ENCODE results near the gene RTKN2. TPM values are rescaled to one million over a fixed set of nuclear protein-coding genes. Genes with fewer than 3 reads are reported as not detected.

Gene RTKN2
- polyA plus RNA-seq, 3 donors from 2014 or later: 0.16 to 0.46 TPM; not detected in 1

DNA sequence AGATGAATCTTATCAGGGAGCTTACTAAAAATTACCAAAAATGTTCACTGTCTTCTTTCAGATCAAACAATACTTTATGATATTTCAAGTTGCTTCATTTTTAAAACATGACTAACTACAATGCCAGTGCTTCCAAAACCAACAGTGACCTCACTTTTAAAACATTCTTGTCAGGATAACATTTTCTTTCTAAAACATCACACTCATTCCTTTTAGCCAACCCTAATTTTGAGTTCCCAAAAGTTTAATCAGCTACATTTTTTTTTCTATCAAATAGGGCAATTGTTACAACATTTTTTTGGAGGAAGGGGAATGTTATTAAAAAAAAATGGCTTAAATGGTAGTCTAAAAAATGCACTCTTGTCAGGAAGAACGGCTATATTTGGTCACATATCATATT lies 37.3 kb downstream of the RTKN2 start:
- H3K4me1 Mint-ChIP-seq: no peaks in the 10 kb centered on the region
- DNase-seq: no peak
- H3K27ac Mint-ChIP-seq: no peak overlapping the region
- no peak overlapping the region for H3K4me3 Mint-ChIP-seq
- H3K27me3 Mint-ChIP-seq (ENCODE audit: low read depth in 3 of 3): no peaks in the 10 kb centered on the region
- H3K9me3 Mint-ChIP-seq: no peaks in the 10 kb centered on the region
- no peaks in the 10 kb centered on the region for H3K36me3 Mint-ChIP-seq

DNA sequence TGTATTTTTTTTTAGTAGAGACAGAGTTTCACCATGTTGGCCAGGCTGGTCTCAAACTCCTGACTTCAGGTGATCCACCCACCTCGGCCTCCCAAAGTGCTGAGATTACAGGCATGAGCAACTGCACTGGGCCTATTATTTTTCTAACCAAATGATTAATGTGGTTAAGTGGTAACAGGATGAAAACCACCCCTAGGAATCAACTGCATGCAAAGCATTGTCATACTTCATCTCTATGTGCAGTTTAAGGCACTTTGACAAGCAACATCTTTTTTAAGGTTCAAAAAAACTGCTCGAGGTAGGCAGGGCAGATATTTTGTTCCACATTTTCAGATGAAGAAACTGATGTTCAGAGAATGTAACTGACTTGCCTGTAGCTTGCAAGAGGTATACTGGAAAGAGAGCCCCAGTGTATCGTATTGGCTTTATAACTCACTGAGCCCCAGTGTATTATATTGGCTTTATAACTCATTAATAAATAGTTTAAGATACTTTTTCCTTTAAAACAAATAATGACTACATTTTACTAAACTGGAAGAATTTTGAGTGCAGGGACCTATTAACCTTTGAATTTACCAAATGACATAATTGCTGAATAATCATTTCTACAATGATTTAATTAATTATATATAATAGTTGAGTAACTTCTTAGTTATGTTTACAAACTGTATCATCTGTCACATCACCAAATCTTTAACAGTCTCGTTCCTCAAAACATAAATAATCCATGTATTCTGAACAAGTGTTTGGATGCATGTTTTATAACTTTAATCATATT lies 38.1 kb downstream of the RTKN2 start:
- Mint-ChIP-seq H3K9me3 (no peaks in the 10 kb centered on the region), H3K4me1 (no peaks in the 10 kb centered on the region), H3K27ac (no peak overlapping the region), H3K36me3 (no peaks in the 10 kb centered on the region), H3K27me3 (ENCODE audit: low read depth in 3 of 3) (no peaks in the 10 kb centered on the region), H3K4me3 (no peak overlapping the region)
- DNase-seq: no peak

DNA sequence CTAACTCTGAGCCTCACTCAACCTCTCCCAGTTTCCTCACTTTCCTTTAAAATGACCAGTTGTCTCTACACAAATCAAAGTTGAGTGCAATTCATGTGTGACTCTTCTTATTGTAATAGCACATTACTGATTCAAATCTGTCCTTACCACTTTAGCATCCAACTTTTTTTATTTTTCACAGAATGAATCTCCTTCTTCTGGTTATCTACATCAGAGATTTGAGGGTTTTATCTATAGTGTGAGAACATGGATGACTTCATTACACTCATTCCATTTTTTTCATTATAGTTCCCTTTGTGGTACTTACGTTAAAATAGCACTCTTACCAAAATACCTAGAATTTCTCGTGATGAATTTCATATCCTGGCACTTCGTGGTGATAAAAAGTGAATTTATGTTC lies 43.3 kb downstream of the RTKN2 start:
- no peak for DNase-seq
- no peak overlapping the region for H3K4me3 Mint-ChIP-seq
- H3K27me3 Mint-ChIP-seq (ENCODE audit: low read depth in 3 of 3): no peaks in the 10 kb centered on the region
- H3K27ac Mint-ChIP-seq: no peak overlapping the region
- no peaks in the 10 kb centered on the region for H3K9me3 Mint-ChIP-seq
- H3K36me3 Mint-ChIP-seq: no peaks in the 10 kb centered on the region
- H3K4me1 Mint-ChIP-seq: no peaks in the 10 kb centered on the region

DNA sequence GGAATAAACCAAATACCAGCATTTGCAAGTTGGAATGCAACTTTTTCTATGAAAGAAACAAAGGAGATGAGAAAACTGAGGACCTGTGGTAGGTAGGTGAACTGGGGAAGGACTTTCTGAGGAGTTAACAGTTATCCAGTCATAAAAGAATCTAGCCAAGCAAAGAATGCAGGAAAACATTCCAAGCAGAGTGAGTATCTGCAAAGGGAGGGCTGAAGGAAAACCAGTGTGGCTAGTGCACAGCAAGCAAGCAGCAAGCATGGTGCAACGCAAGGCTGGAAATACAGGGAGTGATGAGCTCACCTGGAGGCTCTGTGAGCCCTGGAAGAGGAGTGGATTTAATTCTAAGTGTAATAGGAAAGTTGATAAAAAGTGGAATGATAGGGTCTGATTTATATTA lies 44.0 kb downstream of the RTKN2 start:
- no peaks in the 10 kb centered on the region for H3K36me3 Mint-ChIP-seq
- no peaks in the 10 kb centered on the region for H3K27me3 Mint-ChIP-seq (ENCODE audit: low read depth in 3 of 3)
- H3K4me3 Mint-ChIP-seq: no peak overlapping the region
- no peaks in the 10 kb centered on the region for H3K4me1 Mint-ChIP-seq
- no peaks in the 10 kb centered on the region for H3K9me3 Mint-ChIP-seq
- H3K27ac Mint-ChIP-seq: no peak overlapping the region
- no peak for DNase-seq

DNA sequence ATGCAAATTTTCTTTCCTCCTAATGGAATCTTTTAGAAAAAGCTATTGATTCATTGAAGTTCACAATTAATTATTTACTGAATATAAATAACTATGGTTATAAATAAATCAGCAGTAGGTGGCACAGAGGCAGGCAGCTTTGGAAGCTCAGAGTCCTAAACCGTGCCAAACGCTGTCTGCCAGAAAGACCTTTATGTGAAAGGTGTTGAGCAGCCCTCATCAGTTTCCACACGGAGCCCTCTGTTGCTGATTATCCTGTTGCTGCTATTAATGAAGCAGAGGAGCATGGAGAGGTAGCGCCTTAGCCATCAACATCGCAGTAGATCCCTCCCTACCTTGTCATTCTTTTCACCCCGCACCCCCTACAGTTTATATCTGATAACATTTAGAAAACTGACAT lies 51.0 kb downstream of the RTKN2 start:
- Mint-ChIP-seq H3K36me3 (no peaks in the 10 kb centered on the region), H3K9me3 (no peaks in the 10 kb centered on the region), H3K4me3 (no peak overlapping the region), H3K4me1 (no peaks in the 10 kb centered on the region), H3K27ac (no peak overlapping the region), H3K27me3 (ENCODE audit: low read depth in 3 of 3) (peaks cover 0 to 2% (median 0%) of the 10 kb centered on the region in 3 donors)
- no peak for DNase-seq

DNA sequence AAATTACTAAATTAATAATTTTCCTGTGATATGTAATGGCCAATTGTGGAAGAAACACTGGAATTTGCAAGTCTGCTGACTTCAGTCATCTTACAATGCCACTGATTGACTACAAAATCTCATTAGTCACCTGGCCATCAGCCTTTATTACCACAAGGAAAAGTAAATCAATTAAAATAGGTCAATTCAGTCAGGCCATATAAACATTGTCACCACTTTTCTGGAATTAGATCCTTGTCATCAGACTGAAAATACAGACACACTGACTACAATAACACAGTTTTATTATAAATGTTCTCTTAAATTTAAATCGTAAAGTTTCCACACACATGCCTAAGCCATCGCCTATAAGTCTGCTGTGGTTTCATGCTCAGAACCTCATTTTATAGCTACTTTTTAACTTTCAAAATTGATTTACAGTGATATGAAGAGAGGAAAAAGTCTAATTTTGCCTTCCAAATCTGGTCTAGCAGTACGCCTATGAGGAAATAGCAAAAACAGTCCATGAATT lies 54.2 kb downstream of the RTKN2 start:
- Mint-ChIP-seq H3K4me3 (no peak overlapping the region), H3K9me3 (no peaks in the 10 kb centered on the region), H3K27me3 (ENCODE audit: low read depth in 3 of 3) (peaks cover 0 to 3% (median 2%) of the 10 kb centered on the region in 3 donors), H3K4me1 (peaks cover 4 to 5% of the 10 kb centered on the region in 2 donors), H3K36me3 (no peaks in the 10 kb centered on the region), H3K27ac (no peak overlapping the region)
- no peak for DNase-seq

DNA sequence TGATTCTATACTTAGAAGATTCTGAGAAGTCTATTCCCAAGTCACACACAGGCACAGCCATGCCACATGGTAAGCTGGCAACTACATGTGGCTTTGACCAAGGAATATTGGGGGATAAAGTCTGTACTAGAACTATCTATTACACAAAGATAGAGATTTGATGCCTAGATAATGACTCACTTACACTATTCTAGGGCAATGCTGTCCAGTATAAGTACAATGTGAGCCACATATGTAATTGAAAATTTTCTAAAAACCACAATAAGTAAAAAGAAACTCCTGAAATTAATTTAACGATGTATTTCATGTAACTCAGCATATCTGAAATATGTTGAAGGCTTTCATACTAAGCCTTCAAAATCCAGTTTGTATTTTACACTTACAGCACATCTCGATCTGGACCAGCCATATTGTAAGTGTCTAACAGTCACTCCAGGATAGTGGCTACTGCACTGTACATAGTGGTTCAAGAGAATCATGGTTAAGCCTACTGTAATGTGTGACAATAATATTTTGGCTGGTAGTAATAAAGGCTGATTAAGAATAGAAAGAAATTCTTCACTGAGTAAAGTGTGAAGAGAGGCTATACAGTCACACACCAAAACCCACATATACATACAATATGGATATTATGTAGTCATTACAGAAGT lies 62.8 kb downstream of the RTKN2 start:
- H3K9me3 Mint-ChIP-seq: no peaks in the 10 kb centered on the region
- peaks cover 0 to 6% (median 1%) of the 10 kb centered on the region in 3 donors for H3K27me3 Mint-ChIP-seq (ENCODE audit: low read depth in 3 of 3)
- H3K36me3 Mint-ChIP-seq: no peaks in the 10 kb centered on the region
- no peak for DNase-seq
- no peak overlapping the region for H3K27ac Mint-ChIP-seq
- H3K4me1 Mint-ChIP-seq: peaks cover 4 to 8% of the 10 kb centered on the region in 2 donors
- no peak overlapping the region for H3K4me3 Mint-ChIP-seq

DNA sequence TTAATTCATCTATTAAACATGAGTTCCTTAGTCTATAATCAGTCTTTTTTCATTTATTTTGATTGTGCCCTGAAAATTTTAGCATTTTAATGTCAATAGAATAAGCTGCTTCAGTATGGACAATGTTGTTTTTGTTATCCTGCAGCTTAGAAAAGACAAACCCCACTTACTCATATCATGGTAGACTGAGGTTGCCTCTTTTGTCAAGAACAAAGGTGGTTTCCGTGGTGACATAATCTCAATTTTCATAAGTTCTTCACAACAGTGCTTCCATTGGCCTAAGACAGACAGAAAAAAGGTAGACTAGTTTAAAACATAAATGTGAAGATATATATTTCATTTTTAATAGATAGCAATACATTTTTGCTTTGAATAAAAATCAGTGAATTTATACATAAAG lies 69.1 kb downstream of the RTKN2 start:
- H3K36me3 Mint-ChIP-seq: no peaks in the 10 kb centered on the region
- no peaks in the 10 kb centered on the region for H3K27me3 Mint-ChIP-seq (ENCODE audit: low read depth in 3 of 3)
- no peaks in the 10 kb centered on the region for H3K4me1 Mint-ChIP-seq
- DNase-seq: no peak
- H3K9me3 Mint-ChIP-seq: no peaks in the 10 kb centered on the region
- no peak overlapping the region for H3K4me3 Mint-ChIP-seq
- H3K27ac Mint-ChIP-seq: no peak overlapping the region

DNA sequence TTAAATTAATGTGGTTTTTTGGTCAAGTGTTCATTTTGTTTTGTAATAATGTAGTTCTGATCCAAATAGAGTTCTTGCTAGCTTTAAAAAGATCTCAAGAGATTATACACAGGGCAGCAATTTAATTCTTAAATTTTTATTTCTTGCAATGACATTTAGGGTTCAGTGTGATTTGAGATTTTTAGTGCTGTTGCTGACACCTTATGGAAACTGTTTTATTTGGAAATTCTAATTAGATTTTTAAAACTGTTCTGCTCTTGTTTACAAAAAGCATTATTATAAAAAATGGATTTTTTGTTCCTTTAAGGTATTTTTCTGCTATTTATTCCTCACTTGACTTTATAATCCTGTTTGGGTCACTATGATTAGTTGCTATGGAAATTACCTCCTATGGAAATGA lies 72.1 kb downstream of the RTKN2 start:
- no peaks in the 10 kb centered on the region for H3K9me3 Mint-ChIP-seq

DNA sequence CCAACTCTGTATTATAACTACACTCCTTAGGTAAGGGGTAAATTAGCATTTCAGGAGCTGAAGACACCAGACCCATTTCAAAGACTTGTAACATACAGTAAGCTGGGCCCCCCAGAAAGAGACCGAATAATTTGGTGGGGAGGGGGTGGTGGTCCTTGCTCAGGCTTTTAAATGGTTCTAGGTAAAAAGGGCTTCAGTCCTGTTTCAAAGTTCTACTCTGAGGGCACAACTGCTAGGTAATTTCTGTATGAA lies 73.0 kb downstream of the RTKN2 start:
- H3K4me3 Mint-ChIP-seq: no peak overlapping the region

More for the DNA sequence above, 72.1 kb downstream of the RTKN2 start:
- Mint-ChIP-seq H3K27me3 (ENCODE audit: low read depth in 3 of 3) (no peaks in the 10 kb centered on the region), H3K36me3 (no peaks in the 10 kb centered on the region), H3K4me3 (no peak overlapping the region), H3K4me1 (no peaks in the 10 kb centered on the region), H3K27ac (no peak overlapping the region)
- DNase-seq: no peak

DNA sequence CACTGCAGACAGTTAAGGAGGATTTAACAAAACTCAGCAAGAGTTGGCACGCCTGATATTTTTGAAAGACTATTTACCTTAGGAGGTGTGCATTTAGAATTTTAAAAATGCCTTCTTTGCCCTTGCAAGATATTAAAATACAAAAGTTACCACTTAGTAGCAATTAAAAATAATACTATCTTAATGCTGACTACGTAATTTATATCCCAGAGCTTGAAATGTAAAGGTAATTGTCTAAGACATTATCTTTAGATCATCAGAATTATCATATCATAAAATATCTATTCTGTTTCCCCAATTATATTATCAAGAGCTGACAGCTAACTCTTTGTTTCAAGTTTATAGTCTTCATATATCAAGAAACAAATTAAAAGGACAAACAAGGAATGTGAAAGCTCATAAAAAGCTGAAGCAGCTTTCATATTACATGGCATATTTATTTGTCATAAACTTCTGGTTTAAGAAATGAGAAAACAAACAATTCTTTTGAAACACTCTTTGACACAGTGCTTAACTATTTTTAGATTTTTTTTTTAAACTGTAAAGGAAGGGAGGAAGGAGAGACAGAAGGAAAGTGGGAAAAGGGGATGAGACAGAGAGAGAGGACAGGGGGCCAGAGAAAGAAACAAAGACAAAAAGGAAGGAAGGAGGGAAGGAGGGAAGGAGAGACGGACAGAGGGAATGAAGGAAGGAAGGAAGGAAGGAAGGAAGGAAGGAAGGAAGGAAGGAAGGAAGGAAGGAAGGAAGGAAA lies 73.5 kb downstream of the RTKN2 start:
- Mint-ChIP-seq H3K36me3 (no peaks in the 10 kb centered on the region), H3K4me3 (no peak overlapping the region), H3K27ac (peak overlapping the region in 1 of 6 donors; percentile 2), H3K4me1 (no peaks in the 10 kb centered on the region), H3K27me3 (ENCODE audit: low read depth in 3 of 3) (peaks cover 0 to under 1% (median 0%) of the 10 kb centered on the region in 3 donors), H3K9me3 (no peaks in the 10 kb centered on the region)
- no peak for DNase-seq

More for the DNA sequence above, 73.0 kb downstream of the RTKN2 start:
- DNase-seq: no peak
- no peaks in the 10 kb centered on the region for H3K36me3 Mint-ChIP-seq
- no peaks in the 10 kb centered on the region for H3K9me3 Mint-ChIP-seq
- H3K27me3 Mint-ChIP-seq (ENCODE audit: low read depth in 3 of 3): no peaks in the 10 kb centered on the region
- H3K4me1 Mint-ChIP-seq: no peaks in the 10 kb centered on the region
- H3K27ac Mint-ChIP-seq: peak overlapping the region in 1 of 6 donors; percentile 2

DNA sequence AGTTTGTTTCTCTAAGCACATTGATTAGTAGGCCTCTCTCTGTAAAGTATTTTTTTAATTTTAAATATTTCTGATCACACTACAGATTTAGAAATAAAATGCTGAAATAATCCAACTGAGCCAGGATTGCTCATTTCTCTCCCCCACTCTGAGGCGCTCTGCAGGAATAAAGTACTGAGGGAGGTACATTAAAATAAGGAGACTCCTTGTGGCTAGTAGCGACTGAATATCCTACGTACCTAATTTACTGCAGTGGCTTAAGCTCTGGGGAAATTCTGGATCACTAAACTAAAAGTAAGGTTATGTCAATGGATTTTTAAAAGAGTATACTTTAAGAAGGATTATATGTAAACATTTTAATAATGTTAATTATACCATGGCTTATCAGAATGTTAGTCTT lies 75.2 kb downstream of the RTKN2 start:
- Mint-ChIP-seq H3K9me3 (no peaks in the 10 kb centered on the region), H3K36me3 (no peaks in the 10 kb centered on the region), H3K27ac (no peak overlapping the region), H3K4me1 (no peaks in the 10 kb centered on the region), H3K4me3 (no peak overlapping the region), H3K27me3 (ENCODE audit: low read depth in 3 of 3) (peaks cover 0 to 4% (median 2%) of the 10 kb centered on the region in 3 donors)
- no peak for DNase-seq

DNA sequence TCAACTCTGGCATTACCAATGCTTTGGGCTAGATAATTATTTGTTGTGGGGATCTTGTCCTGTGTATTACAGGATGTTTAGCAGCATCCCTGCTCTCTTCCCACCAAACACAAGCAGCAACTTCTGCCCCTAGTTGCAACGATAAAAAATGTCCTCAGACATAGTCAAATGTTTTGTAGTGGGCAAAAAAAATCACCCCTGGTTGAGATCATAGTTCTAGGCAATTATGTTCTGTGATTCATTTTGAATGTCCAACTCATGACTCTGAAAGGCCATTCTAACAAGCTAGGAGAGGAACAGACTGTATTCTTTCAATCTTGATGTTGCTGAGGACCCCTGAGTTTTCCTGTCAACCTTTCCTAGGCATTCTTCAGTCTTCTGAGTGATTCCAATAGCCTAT lies 79.5 kb downstream of the RTKN2 start:
- no peak overlapping the region for H3K4me3 Mint-ChIP-seq
- DNase-seq: no peak
- H3K4me1 Mint-ChIP-seq: peaks cover 13 to 19% of the 10 kb centered on the region in 2 donors
- H3K36me3 Mint-ChIP-seq: no peaks in the 10 kb centered on the region
- no peak overlapping the region for H3K27ac Mint-ChIP-seq
- H3K9me3 Mint-ChIP-seq: no peaks in the 10 kb centered on the region
- H3K27me3 Mint-ChIP-seq (ENCODE audit: low read depth in 3 of 3): peaks cover 0 to 4% (median 2%) of the 10 kb centered on the region in 3 donors

DNA sequence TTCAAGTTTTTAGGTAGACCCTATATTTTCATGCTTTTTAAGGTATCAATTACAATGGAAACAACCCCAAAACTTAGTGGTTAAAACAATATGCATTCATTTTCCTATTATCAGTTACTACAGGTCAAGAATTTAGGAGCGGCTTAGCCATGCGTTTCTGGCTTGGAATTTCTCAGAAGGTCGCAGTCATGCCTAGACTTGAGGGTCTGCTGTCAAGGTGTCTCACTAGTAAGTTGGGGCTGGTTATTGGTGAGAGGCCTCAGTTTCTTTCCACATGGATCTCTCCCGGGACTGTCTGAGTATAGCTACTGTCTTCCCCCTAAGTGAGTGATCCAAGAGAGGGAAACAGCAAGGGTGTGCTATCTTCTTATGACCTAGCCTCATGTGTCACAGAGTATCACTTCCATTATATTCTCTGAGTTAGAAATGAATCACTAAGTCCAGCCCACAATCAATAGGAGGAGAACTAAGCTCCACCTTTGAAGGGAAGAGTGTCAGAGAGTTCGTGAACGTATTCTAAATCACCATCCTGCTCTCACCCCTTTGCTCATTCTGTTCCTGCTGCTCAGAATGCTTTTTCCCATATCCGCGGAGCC lies 80.5 kb downstream of the RTKN2 start:
- Mint-ChIP-seq H3K4me3 (no peak overlapping the region), H3K27ac (no peak overlapping the region), H3K4me1 (peaks cover 24 to 29% of the 10 kb centered on the region in 2 donors), H3K36me3 (no peaks in the 10 kb centered on the region), H3K9me3 (no peaks in the 10 kb centered on the region), H3K27me3 (ENCODE audit: low read depth in 3 of 3) (peaks cover 0 to 4% (median 2%) of the 10 kb centered on the region in 3 donors)
- no peak for DNase-seq

All from immature natural killer cell (primary cell).